H9 (cell line): ENCODE data around the gene SOX12. TPM values are rescaled to one million over a fixed set of nuclear protein-coding genes. Genes with fewer than 3 reads are reported as not detected.

Experiments
- DNase-seq: peaks from one replicate; pipeline ENCODE4 v3.0.0-alpha.2; 2017
- H2AFZ ChIP-seq: one replicate; pipeline ENCODE4 v1.6.1; 2013; ENCODE audit warnings: mild to moderate bottlenecking, low read length, control low read depth, moderate library complexity
- H2AK5ac ChIP-seq: 2 replicates; pipeline ENCODE4 v1.6.1; 2013; ENCODE audit warnings: low read length, control low read depth, mixed read lengths; ENCODE audit not compliant: insufficient read length
- H2BK120ac ChIP-seq: one replicate; pipeline ENCODE4 v1.6.1; 2013; ENCODE audit warnings: low read depth, mild to moderate bottlenecking, low read length, control low read depth, inconsistent platforms; ENCODE audit not compliant: poor library complexity, severe bottlenecking
- H2BK12ac ChIP-seq: 2 replicates; pipeline ENCODE4 v1.6.1; 2013; ENCODE audit warnings: low read length, control low read depth, mixed read lengths, low read depth; ENCODE audit not compliant: insufficient read length
- H2BK15ac ChIP-seq: 2 replicates; pipeline ENCODE4 v1.6.1; 2013; ENCODE audit warnings: low read depth, low read length, control low read depth
- H2BK20ac ChIP-seq: one replicate; pipeline ENCODE4 v1.6.1; 2013; ENCODE audit warnings: low read depth, mild to moderate bottlenecking, low read length, control low read depth, inconsistent platforms; ENCODE audit not compliant: poor library complexity, severe bottlenecking
- H2BK5ac ChIP-seq: 2 replicates; pipeline ENCODE4 v1.6.1; 2013; ENCODE audit warnings: low read length, control low read depth, mixed read lengths; ENCODE audit not compliant: insufficient read length
- H3K14ac ChIP-seq: 2 replicates; pipeline ENCODE4 v1.6.1; 2013; ENCODE audit warnings: low read length, control low read depth; ENCODE audit not compliant: insufficient read depth
- H3K18ac ChIP-seq: 2 replicates; pipeline ENCODE4 v1.6.1; 2013; ENCODE audit warnings: low read depth, mild to moderate bottlenecking, mixed read lengths, low read length, control low read depth; ENCODE audit not compliant: insufficient read length
- H3K23ac ChIP-seq: 2 replicates; pipeline ENCODE4 v1.6.1; 2013; ENCODE audit warnings: low read length, control low read depth, mixed read lengths, low read depth; ENCODE audit not compliant: insufficient read length
- H3K23me2 ChIP-seq: 2 replicates; pipeline ENCODE4 v1.6.1; 2013; ENCODE audit warnings: low read depth, mild to moderate bottlenecking, mixed read lengths, low read length, control low read depth; ENCODE audit not compliant: insufficient read length, poor library complexity, severe bottlenecking
- H3K27ac ChIP-seq: 2 replicates; pipeline ENCODE4 v1.5.1; 2013; ENCODE audit warnings: low read length, control low read depth, mixed read lengths, low read depth; ENCODE audit not compliant: insufficient read length
- H3K27me3 ChIP-seq: 2 replicates; pipeline ENCODE4 v1.6.1; 2013; ENCODE audit warnings: low read length, control low read depth, inconsistent platforms; ENCODE audit not compliant: insufficient read depth
- H3K4ac ChIP-seq: 2 replicates; pipeline ENCODE4 v1.6.1; 2013; ENCODE audit warnings: low read depth, mild to moderate bottlenecking, control low read depth, inconsistent platforms, low read length, moderate library complexity
- H3K4me1 ChIP-seq: 2 replicates; pipeline ENCODE4 v1.6.1; 2013; ENCODE audit warnings: low read length, control low read depth, inconsistent platforms; ENCODE audit not compliant: insufficient read depth
- H3K4me2 ChIP-seq: 2 replicates; pipeline ENCODE4 v1.6.1; 2013; ENCODE audit warnings: low read length, control low read depth, mixed read lengths; ENCODE audit not compliant: insufficient read length, insufficient read depth
- H3K56ac ChIP-seq: 2 replicates; pipeline ENCODE4 v1.6.1; 2013; ENCODE audit warnings: low read depth, mild to moderate bottlenecking, mixed read lengths, low read length, control low read depth; ENCODE audit not compliant: insufficient read length
- H3K79me1 ChIP-seq: 2 replicates; pipeline ENCODE4 v1.6.1; 2013; ENCODE audit warnings: low read depth, mild to moderate bottlenecking, moderate library complexity, low read length, control low read depth, inconsistent platforms; ENCODE audit not compliant: insufficient read depth, poor library complexity, severe bottlenecking
- H3K79me2 ChIP-seq: 2 replicates; pipeline ENCODE4 v1.6.1; 2013; ENCODE audit warnings: low read length, control low read depth, inconsistent platforms; ENCODE audit not compliant: insufficient read depth
- H3K9ac ChIP-seq: 2 replicates; pipeline ENCODE4 v1.6.1; 2013; ENCODE audit warnings: low read length, control low read depth, mixed read lengths; ENCODE audit not compliant: insufficient read length; ENCODE audit errors: extremely low read depth
- H3K9me3 ChIP-seq: one replicate; pipeline ENCODE4 v1.6.1; 2013; ENCODE audit warnings: low read depth, low read length, inconsistent platforms; ENCODE audit not compliant: control insufficient read depth
- H3T11ph ChIP-seq: one replicate; pipeline ENCODE4 v1.6.1; 2013; ENCODE audit warnings: mild to moderate bottlenecking, low read length, control low read depth, inconsistent platforms
- H4K20me1 ChIP-seq: one replicate; pipeline ENCODE4 v1.6.1; 2013; ENCODE audit not compliant: control insufficient read depth, insufficient read length, insufficient read depth
- H4K5ac ChIP-seq: 2 replicates; pipeline ENCODE4 v1.6.1; 2013; ENCODE audit warnings: low read depth, mild to moderate bottlenecking, mixed read lengths, low read length, control low read depth; ENCODE audit not compliant: insufficient read length
- H4K8ac ChIP-seq: replicated peaks from 2 replicates; pipeline ENCODE4 v1.6.1; 2013; ENCODE audit warnings: low read length, control low read depth, mixed read lengths, low read depth; ENCODE audit not compliant: insufficient read length
- H4K91ac ChIP-seq: 2 replicates; pipeline ENCODE4 v1.6.1; 2013; ENCODE audit warnings: low read depth, mild to moderate bottlenecking, moderate library complexity, mixed read lengths, low read length, control low read depth; ENCODE audit not compliant: insufficient read length
- H3K27ac Mint-ChIP-seq, 3 experiments: 2 replicates in 2 of 3; 3 replicates in 1 of 3; pipeline ENCODE4 v1.8.0; 2020 to 2021; ENCODE audit warnings: mixed read lengths in 3 of 3, mild to moderate bottlenecking in 1 of 3, moderate library complexity in 1 of 3
- H3K27me3 Mint-ChIP-seq: 2 replicates; pipeline ENCODE4 v1.8.0; 2021; ENCODE audit warnings: low read depth, mild to moderate bottlenecking, moderate library complexity, mixed read lengths
- H3K36me3 Mint-ChIP-seq, 3 experiments: 2 replicates in 2 of 3; 3 replicates in 1 of 3; pipeline ENCODE4 v1.8.0; 2020 to 2021; ENCODE audit warnings: low read depth in 3 of 3, mixed read lengths in 3 of 3; ENCODE audit not compliant: insufficient read depth in 1 of 3
- H3K4me1 Mint-ChIP-seq, 2 experiments: 2 replicates each; pipeline ENCODE4 v1.8.0; 2020; ENCODE audit warnings: mixed read lengths in 2 of 2
- H3K4me3 Mint-ChIP-seq, 2 experiments: 2 replicates in 1 of 2; 3 replicates in 1 of 2; pipeline ENCODE4 v1.8.0; 2020 to 2021; ENCODE audit warnings: mild to moderate bottlenecking in 2 of 2, mixed read lengths in 2 of 2, moderate library complexity in 1 of 2
- H3K9me3 Mint-ChIP-seq, 2 experiments: 2 replicates in 1 of 2; 3 replicates in 1 of 2; pipeline ENCODE4 v1.8.0; 2020; ENCODE audit warnings: mild to moderate bottlenecking in 2 of 2, mixed read lengths in 2 of 2, moderate library complexity in 1 of 2
- WGBS: extraction: QIAGEN DNeasy Blood & Tissue Kit; methylation state at CpG from one replicate; pipeline ENCODE4 v1.1.7; 2013; ENCODE audit warnings: missing lambda C conversion rate, low lambda C conversion rate, mixed read lengths; ENCODE audit not compliant: insufficient read length; ENCODE audit errors: extremely low coverage; 5-methylcytosine and 5-hydroxymethylcytosine counted together
- total RNA-seq: library from RNA; stranded (reverse); gene quantifications from 2 replicates; pipeline ENCODE4 v1.2.1, GENCODE V29; 2021
- TF ChIP-seq, protein P1 (sequence below): fragments of 200-600 bp; sonication (generic); conservative IDR thresholded peaks from 3 replicates; pipeline ENCODE4 v1.8.0; 2021; ENCODE audit warnings: antibody characterized with exemption, mild to moderate bottlenecking

Gene SOX12
- total RNA-seq, 1 experiment from 2014 or later: 54.4 TPM

DNA sequence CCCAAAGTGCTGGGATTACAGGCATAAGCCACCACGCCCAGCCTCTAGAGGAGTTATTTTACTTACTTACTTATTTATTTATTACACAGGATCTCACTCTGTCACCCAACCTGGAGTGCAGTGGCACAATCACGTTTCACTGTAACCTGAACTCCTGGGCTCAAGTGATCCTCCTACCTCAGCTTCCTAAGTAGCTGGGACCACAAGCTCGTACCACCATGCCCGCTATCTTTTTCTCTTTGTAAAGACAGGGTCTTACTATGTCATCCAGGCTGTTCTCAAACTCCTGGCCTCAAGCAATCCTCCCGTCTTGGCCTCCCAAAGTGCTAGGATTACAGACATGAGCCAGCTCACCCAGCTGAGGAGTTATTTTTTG is 53.6 kb downstream of the SOX12 start:
- Histone ChIP-seq H3K23ac (no peak overlapping the region), H2AFZ (no peak overlapping the region), H3K4me2 (no peak overlapping the region), H2BK5ac (no peak overlapping the region), H4K91ac (no peak overlapping the region), H2BK15ac (no peak overlapping the region), H4K5ac (no peak overlapping the region), H3K18ac (no peak overlapping the region), H3T11ph (no peak overlapping the region), H2AK5ac (no peak overlapping the region), H3K27me3 (no peaks in the 10 kb centered on the region), H3K27ac (no peak overlapping the region), H3K56ac (no peak overlapping the region), H4K20me1 (no peaks in the 10 kb centered on the region), H3K9ac (no peak overlapping the region), H4K8ac (no peak overlapping the region), H2BK20ac (no peak overlapping the region), H3K23me2 (peaks cover 12% of the 10 kb centered on the region), H2BK12ac (no peak overlapping the region), H2BK120ac (no peak overlapping the region), H3K79me2 (peaks cover 2% of the 10 kb centered on the region; the same call in 1 of the 2 replicates), H3K4me1 (no peaks in the 10 kb centered on the region; the same call in 1 of the 2 replicates), H3K4ac (no peak overlapping the region), H3K14ac (no peak overlapping the region), H3K79me1 (no peaks in the 10 kb centered on the region), H3K9me3 (no peaks in the 10 kb centered on the region)
- Mint-ChIP-seq H3K4me3 (no peak overlapping the region; a peak in 1 of 5 replicates), H3K27me3 (peaks cover 8% of the 10 kb centered on the region), H3K27ac (no peak overlapping the region), H3K9me3 (no peaks in the 10 kb centered on the region), H3K36me3 (no peaks in the 10 kb centered on the region), H3K4me1 (peaks cover 6 to 11% of the 10 kb centered on the region in 2 experiments; a peak in 3 of 4 replicates)
- no CpG with 5 or more reads among the region's 5 CpGs for WGBS
- no peak for DNase-seq
- TF ChIP-seq, protein P1, sequence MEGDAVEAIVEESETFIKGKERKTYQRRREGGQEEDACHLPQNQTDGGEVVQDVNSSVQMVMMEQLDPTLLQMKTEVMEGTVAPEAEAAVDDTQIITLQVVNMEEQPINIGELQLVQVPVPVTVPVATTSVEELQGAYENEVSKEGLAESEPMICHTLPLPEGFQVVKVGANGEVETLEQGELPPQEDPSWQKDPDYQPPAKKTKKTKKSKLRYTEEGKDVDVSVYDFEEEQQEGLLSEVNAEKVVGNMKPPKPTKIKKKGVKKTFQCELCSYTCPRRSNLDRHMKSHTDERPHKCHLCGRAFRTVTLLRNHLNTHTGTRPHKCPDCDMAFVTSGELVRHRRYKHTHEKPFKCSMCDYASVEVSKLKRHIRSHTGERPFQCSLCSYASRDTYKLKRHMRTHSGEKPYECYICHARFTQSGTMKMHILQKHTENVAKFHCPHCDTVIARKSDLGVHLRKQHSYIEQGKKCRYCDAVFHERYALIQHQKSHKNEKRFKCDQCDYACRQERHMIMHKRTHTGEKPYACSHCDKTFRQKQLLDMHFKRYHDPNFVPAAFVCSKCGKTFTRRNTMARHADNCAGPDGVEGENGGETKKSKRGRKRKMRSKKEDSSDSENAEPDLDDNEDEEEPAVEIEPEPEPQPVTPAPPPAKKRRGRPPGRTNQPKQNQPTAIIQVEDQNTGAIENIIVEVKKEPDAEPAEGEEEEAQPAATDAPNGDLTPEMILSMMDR: no peak

Other genes starting within 250 kb of the SOX12 start
- not detected in 2 replicates for gene DEFB125, start 237.9 kb upstream of the SOX12 start, total RNA-seq
- gene DEFB126, start 183.0 kb upstream of the SOX12 start, total RNA-seq: not detected in 2 replicates
- not detected in 2 replicates for gene DEFB127, start 168.1 kb upstream of the SOX12 start, total RNA-seq
- not detected in 2 replicates for gene DEFB128, start 135.8 kb upstream of the SOX12 start, total RNA-seq
- not detected in 2 replicates for gene DEFB129, start 98.3 kb upstream of the SOX12 start, total RNA-seq
- gene DEFB132, start 67.8 kb upstream of the SOX12 start, total RNA-seq: not detected in 2 replicates
- gene C20orf96, start 34.8 kb upstream of the SOX12 start, total RNA-seq: 13.8 and 14.5 TPM in 2 replicates
- gene ZCCHC3, start 28.0 kb upstream of the SOX12 start, total RNA-seq: 41.3 and 43.3 TPM in 2 replicates
- gene NRSN2, start 21.6 kb downstream of the SOX12 start, total RNA-seq: 18.9 and 22.7 TPM in 2 replicates
- 20.0 and 20.8 TPM in 2 replicates for gene TRIB3, start 55.2 kb downstream of the SOX12 start, total RNA-seq
- 46.8 and 50.8 TPM in 2 replicates for gene RBCK1, start 82.7 kb downstream of the SOX12 start, total RNA-seq
- gene TBC1D20, start 137.0 kb downstream of the SOX12 start, total RNA-seq: 16.8 and 17.9 TPM in 2 replicates
- 225 and 229 TPM in 2 replicates for gene CSNK2A1, start 218.2 kb downstream of the SOX12 start, total RNA-seq